Measurements from ENCODE around the gene ULK2.

ULK2 gene

DNA sequence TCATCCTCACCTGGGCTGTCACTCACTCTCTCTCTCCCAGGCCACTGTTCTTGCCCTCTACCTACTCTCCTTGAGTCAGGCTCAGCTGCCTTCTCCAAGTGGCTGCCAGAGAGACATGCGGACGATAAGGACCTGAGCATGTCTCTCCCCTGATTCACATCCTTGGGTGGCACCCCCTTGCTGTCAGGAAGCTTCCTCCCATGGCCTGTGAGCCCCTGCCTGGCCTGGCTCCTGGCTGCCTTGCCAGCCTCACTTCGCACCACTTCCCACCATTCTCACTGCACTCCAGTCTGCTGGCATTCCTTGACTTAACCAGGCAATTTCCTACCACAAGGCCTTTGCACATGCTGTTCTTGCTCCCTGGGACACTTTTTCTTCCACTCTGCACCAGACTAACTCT lies 116.9 kb downstream of the ULK2 start:
- H4K20me1 ChIP-seq (ENCODE audit: control insufficient read depth, insufficient read depth, low read depth, low read length), result no peaks in the 10 kb centered on the region
- H3K4me3 ChIP-seq (ENCODE audit: low read length), result no peak overlapping the region
- no peaks in the 10 kb centered on the region for H3K9me3 ChIP-seq (ENCODE audit: control insufficient read depth, insufficient read depth, low read length)
- H3K27ac ChIP-seq (ENCODE audit: low read depth, low read length), result no peak overlapping the region
- H3F3A ChIP-seq (ENCODE audit: control insufficient read depth, insufficient read depth), result no peaks in the 10 kb centered on the region
- no peak overlapping the region for H3K4me2 ChIP-seq (ENCODE audit: low read length)
- peaks cover 4% of the 10 kb centered on the region; the same call in 1 of the 2 replicates for H3K4me1 ChIP-seq (ENCODE audit: control insufficient read depth, low read length)
- no peaks in the 10 kb centered on the region for H3K79me2 ChIP-seq (ENCODE audit: control insufficient read depth, low read length)
- H3K9me2 ChIP-seq (replicated peaks; ENCODE audit: control insufficient read depth, low read length), result no peaks in the 10 kb centered on the region
- no peaks in the 10 kb centered on the region for H3K36me3 ChIP-seq (ENCODE audit: control insufficient read depth, low read length)
- TF ChIP-seq EZH2phosphoT487 (IDR thresholded peaks at IDR 0.05; ENCODE audit: borderline replicate concordance, low read length), result no peak
- TF ChIP-seq, protein P1, sequence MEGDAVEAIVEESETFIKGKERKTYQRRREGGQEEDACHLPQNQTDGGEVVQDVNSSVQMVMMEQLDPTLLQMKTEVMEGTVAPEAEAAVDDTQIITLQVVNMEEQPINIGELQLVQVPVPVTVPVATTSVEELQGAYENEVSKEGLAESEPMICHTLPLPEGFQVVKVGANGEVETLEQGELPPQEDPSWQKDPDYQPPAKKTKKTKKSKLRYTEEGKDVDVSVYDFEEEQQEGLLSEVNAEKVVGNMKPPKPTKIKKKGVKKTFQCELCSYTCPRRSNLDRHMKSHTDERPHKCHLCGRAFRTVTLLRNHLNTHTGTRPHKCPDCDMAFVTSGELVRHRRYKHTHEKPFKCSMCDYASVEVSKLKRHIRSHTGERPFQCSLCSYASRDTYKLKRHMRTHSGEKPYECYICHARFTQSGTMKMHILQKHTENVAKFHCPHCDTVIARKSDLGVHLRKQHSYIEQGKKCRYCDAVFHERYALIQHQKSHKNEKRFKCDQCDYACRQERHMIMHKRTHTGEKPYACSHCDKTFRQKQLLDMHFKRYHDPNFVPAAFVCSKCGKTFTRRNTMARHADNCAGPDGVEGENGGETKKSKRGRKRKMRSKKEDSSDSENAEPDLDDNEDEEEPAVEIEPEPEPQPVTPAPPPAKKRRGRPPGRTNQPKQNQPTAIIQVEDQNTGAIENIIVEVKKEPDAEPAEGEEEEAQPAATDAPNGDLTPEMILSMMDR (IDR thresholded peaks at IDR 0.05; ENCODE audit: low read depth, low read length, poor library complexity, severe bottlenecking), result no peak
- peaks cover 6% of the 10 kb centered on the region; the same call in 1 of the 2 replicates for H3K27me3 ChIP-seq (ENCODE audit: control insufficient read depth, low read length)

DNA sequence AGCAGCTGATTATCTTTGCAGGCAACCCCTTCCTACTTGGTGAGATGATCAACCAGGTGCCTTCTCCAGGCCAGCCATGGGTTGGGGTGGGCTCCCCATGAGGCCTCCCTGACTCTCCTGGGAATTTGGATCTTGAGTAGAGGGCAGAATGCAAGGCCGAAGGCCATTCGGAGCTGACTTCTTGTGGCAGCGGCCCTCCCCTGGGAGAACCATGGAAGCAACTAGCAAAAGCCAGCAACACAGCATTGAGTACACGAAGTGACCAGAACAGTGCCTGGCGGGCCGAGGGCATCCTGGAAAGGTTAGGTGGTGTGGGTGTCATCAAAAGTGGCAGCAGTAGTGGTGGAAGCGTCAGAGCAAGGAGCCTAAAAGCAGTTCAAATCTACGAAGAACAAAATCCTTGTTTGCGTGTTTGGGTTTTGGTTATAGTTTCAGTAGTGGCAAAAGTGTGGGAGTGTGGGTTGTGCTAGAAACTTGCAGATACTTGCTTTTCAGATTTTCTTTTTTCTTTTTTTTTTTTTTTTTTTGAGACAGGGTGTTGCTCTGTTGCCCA lies 117.6 kb downstream of the ULK2 start:
- Histone ChIP-seq H3K4me3 (ENCODE audit: low read length) (no peak overlapping the region), H3K79me2 (ENCODE audit: control insufficient read depth, low read length) (no peaks in the 10 kb centered on the region), H3K27me3 (ENCODE audit: control insufficient read depth, low read length) (peaks cover 3% of the 10 kb centered on the region; the same call in 1 of the 2 replicates), H3K4me2 (ENCODE audit: low read length) (no peak overlapping the region), H3K9me3 (ENCODE audit: control insufficient read depth, insufficient read depth, low read length) (no peaks in the 10 kb centered on the region), H3K9me2 (replicated peaks; ENCODE audit: control insufficient read depth, low read length) (no peaks in the 10 kb centered on the region), H3K36me3 (ENCODE audit: control insufficient read depth, low read length) (no peaks in the 10 kb centered on the region), H3F3A (ENCODE audit: control insufficient read depth, insufficient read depth) (no peaks in the 10 kb centered on the region), H4K20me1 (ENCODE audit: control insufficient read depth, insufficient read depth, low read depth, low read length) (no peaks in the 10 kb centered on the region), H3K4me1 (ENCODE audit: control insufficient read depth, low read length) (peaks cover 4% of the 10 kb centered on the region; the same call in 1 of the 2 replicates), H3K27ac (ENCODE audit: low read depth, low read length) (no peak overlapping the region)
- no peak for TF ChIP-seq EZH2phosphoT487 (IDR thresholded peaks at IDR 0.05; ENCODE audit: borderline replicate concordance, low read length)
- TF ChIP-seq, protein P1 (IDR thresholded peaks at IDR 0.05; ENCODE audit: low read depth, low read length, poor library complexity, severe bottlenecking), result no peak

GRCh38 chr17:19748807-19749193 lies 118.9 kb downstream of the ULK2 start:
- H3K9me2 ChIP-seq (replicated peaks; ENCODE audit: control insufficient read depth, low read length), result no peaks in the 10 kb centered on the region
- no peak for TF ChIP-seq EZH2phosphoT487 (IDR thresholded peaks at IDR 0.05; ENCODE audit: borderline replicate concordance, low read length)
- TF ChIP-seq, protein P1 (IDR thresholded peaks at IDR 0.05; ENCODE audit: low read depth, low read length, poor library complexity, severe bottlenecking), result no peak
- H3K4me1 ChIP-seq (ENCODE audit: control insufficient read depth, low read length), result no peaks in the 10 kb centered on the region
- H3K9me3 ChIP-seq (ENCODE audit: control insufficient read depth, insufficient read depth, low read length), result no peaks in the 10 kb centered on the region
- H4K20me1 ChIP-seq (ENCODE audit: control insufficient read depth, insufficient read depth, low read depth, low read length), result no peaks in the 10 kb centered on the region
- 0 out of 2 replicates have a peak, but pooled peaks cover 1% of the 10 kb centered on the region for H3K27me3 ChIP-seq (ENCODE audit: control insufficient read depth, low read length)
- H3K4me2 ChIP-seq (ENCODE audit: low read length), result no peak overlapping the region
- H3K36me3 ChIP-seq (ENCODE audit: control insufficient read depth, low read length), result no peaks in the 10 kb centered on the region
- no peaks in the 10 kb centered on the region for H3K79me2 ChIP-seq (ENCODE audit: control insufficient read depth, low read length)
- H3F3A ChIP-seq (ENCODE audit: control insufficient read depth, insufficient read depth), result no peaks in the 10 kb centered on the region
- no peak overlapping the region for H3K4me3 ChIP-seq (ENCODE audit: low read length)
- no peak overlapping the region for H3K27ac ChIP-seq (ENCODE audit: low read depth, low read length)
